A549 (cell line): ENCODE measurements around the gene TEN1.

Experiments used
- EP300 ChIP-seq, 2 experiments: fragments of >200 bp; sonication (Bioruptor Twin); formaldehyde crosslinking; IDR thresholded peaks; 2 replicates in 1 of 2; 3 replicates in 1 of 2; pipeline ENCODE4 v1.6.1; 2016 to 2017
- ESRRA ChIP-seq: fragments of 150-350 bp; IDR thresholded peaks from 2 replicates; pipeline ENCODE4 v1.6.1; 2014; ENCODE audit warnings: mild to moderate bottlenecking, low read length, borderline replicate concordance
- NR3C1 ChIP-seq: fragments of >200 bp; sonication (Bioruptor Twin); formaldehyde crosslinking; IDR thresholded peaks from 3 replicates; pipeline ENCODE4 v1.6.1; 2017
- POLR2A ChIP-seq: IDR thresholded peaks from 2 replicates; pipeline ENCODE4 v1.6.1; 2012; ENCODE audit warnings: mild to moderate bottlenecking, low read length
- RAD21 ChIP-seq, 2 experiments: fragments of >200 bp in 1 of 2; sonication (Bioruptor Twin) in 1 of 2; formaldehyde crosslinking in 1 of 2; IDR thresholded peaks in 1 of 2; conservative IDR thresholded peaks in 1 of 2; 2 replicates in 1 of 2; 3 replicates in 1 of 2; pipeline ENCODE4 v1.6.1; 2012 to 2018; ENCODE audit warnings: inconsistent platforms in 1 of 2
- SMC3 ChIP-seq: fragments of >200 bp; sonication (Bioruptor Twin); formaldehyde crosslinking; IDR thresholded peaks from 3 replicates; pipeline ENCODE4 v1.6.1; 2018; ENCODE audit warnings: inconsistent platforms
- TF ChIP-seq, protein P1 (sequence below): fragments of >200 bp; sonication (Bioruptor Twin); formaldehyde crosslinking; IDR thresholded peaks from 3 replicates; pipeline ENCODE4 v1.5.1; 2016

DNA sequence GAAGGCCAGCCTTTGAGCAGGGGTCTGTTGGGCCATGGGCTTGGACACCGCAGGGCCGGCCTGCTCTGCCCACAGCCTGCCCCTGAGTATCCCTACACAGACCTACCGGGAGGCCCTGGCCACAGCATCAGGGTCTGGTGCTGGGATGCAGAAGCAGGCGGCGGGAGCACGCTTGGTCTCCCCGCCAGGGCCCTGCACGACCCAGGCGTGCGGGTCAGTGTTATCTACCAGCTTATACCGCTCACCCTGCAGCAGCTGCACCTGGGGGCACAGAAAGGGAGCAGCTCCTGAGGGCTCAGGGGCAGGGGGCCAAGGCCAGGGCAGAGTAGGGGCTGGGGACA, 39.3 kb downstream of the TEN1 start:
- TF ChIP-seq SMC3 (no peak), ESRRA (no peak), POLR2A (no peak), EP300 (IDR thresholded peaks at IDR 0.05) (no peak), RAD21 (conservative IDR thresholded peaks at IDR 0.05 in 1 of 2, IDR thresholded peaks at IDR 0.05 in 1 of 2) (no peak), NR3C1 (no peak)
- TF ChIP-seq, protein P1, sequence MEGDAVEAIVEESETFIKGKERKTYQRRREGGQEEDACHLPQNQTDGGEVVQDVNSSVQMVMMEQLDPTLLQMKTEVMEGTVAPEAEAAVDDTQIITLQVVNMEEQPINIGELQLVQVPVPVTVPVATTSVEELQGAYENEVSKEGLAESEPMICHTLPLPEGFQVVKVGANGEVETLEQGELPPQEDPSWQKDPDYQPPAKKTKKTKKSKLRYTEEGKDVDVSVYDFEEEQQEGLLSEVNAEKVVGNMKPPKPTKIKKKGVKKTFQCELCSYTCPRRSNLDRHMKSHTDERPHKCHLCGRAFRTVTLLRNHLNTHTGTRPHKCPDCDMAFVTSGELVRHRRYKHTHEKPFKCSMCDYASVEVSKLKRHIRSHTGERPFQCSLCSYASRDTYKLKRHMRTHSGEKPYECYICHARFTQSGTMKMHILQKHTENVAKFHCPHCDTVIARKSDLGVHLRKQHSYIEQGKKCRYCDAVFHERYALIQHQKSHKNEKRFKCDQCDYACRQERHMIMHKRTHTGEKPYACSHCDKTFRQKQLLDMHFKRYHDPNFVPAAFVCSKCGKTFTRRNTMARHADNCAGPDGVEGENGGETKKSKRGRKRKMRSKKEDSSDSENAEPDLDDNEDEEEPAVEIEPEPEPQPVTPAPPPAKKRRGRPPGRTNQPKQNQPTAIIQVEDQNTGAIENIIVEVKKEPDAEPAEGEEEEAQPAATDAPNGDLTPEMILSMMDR: no peak
